Activated CD8-positive, alpha-beta memory T cell treated with anti-CD3 and anti-CD28 coated beads for 1 hour (primary cell): ENCODE results near the gene CTSV.
A peak's percentile ranks its signal among the peaks of the same experiment; 100 is the strongest.
"Not testable (repeated sequence)": the region's sequence is repeated elsewhere in the genome, so short reads cannot be mapped to it uniquely, and the experiment has no call there.

ENCODE experiments used
- DNase-seq, 2 donors: peaks; one replicate each; pipeline ENCODE4 v3.0.0-alpha.2; 2020; ENCODE audit warnings: low read depth in 1 of 2; ENCODE audit errors: extremely low read depth in 1 of 2

The CTSV gene

DNA sequence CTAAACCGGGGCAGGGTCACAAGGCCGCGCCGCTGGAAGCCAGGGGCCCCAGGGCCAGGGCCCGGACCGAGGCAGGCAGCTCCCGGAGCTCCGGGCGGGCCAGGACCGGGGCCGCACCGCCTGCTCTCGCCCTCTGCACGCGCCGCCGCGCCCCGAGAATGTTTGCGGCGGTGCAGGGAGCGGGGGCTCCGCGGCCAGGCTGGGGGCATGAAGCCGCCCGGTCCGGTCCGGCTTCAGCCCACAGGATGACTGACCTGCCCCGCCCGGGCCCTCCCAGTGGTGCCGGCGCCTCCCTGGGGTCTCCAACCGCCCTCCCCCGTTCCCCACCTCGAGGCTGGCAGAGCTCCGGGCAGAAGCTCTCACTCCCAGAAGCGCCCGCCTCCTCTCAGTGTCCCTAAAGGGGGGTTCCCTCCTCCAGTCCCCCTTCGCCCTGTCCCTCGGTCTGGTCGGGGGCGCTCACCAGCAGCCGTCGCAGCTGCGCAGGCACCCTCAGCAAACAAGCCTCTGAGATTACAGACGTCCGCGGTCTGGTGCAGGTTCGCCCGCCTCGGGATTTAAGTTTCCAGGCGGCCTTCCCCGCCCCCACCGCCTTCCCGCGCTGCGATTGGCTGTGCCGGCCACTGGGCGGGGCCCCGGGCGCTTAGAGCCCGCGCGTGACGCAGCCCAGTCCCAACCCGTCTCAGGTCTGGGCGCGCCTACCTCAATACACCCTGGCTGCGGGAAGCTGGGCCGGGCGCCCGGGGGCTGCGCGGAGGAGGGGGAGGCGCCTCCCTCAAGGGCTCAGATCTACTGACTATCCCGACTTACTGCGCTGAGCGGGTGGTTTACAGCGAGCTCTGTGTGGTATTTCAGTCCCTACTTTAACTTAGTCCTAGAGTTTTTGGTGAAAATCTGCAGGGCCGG, at the start of gene CTSV:
Gene CTSV (minus strand): TSS at position 532 of the 903 bp plus-strand sequence. CDS start 1,099 bp downstream, outside the sequence.
- peak; percentile 25 to 51 for DNase-seq

DNA sequence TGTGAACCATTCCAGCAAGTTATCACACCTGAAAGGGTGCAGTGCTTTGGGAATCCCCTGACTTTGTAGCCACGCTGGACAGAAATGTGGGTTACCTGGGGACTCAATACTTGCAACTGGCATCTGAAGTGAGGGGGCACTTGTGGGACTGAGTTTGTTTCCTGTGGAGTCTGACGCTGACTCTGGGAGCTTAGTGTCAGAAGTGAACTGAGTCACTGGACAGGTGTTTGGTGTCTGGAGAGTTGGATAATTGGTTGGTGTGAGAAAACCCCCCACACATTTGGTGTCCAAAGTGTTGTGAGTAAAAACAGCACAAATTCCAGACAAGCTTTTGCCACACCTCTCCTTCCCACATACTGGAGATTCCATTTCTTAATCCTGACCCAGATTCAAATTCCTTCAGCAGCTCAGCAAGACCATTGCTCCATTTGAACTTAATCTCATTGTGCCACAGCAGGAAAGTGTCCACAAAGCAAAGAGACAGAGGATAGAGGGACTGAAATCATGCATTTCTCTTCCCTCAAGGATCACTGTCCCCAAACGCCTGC, 48.8 kb upstream of the CTSV start:
- not testable (repeated sequence) for DNase-seq

DNA sequence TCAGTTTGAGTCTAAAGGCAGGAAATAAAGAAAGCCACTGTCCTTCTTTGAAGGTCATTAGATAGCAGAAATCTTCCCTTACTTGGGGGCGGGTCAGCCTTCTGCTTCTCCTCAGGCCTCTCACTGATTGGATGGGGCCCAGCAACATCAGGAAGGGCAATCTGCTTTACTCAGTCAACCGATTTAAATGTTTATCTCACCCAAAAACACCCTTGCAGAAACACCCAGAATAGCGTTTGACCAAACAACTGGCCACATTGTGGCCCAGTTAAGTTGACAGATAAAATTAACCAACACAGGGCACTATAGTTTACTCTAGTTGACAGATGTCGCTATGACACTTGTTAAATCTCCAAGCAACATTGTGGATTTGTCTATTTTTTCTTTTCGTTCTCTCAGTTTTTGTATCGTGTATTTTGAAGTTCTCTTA, 45.6 kb upstream of the CTSV start:
- DNase-seq = not testable (repeated sequence)

DNA sequence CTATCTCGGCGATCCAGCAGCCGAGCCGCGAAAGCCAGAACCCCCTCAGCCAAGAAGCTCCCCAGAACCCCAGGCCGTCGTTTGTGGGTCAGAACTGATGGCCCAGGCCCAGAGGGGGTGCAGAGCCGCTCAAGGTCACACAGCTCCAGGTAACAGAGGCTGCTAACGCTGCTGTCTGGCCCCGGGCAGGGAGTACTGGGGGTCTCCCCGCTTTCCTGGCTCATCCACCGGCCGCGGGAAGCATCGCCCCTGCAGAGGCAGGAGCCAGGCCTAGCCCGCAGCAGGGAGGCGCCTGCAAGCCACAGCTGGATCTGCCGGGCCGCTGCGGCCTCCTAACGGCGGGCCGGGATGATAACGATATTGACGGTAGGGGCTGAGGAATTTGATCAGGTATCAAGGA, 39.4 kb upstream of the CTSV start:
- DNase-seq = no peak

DNA sequence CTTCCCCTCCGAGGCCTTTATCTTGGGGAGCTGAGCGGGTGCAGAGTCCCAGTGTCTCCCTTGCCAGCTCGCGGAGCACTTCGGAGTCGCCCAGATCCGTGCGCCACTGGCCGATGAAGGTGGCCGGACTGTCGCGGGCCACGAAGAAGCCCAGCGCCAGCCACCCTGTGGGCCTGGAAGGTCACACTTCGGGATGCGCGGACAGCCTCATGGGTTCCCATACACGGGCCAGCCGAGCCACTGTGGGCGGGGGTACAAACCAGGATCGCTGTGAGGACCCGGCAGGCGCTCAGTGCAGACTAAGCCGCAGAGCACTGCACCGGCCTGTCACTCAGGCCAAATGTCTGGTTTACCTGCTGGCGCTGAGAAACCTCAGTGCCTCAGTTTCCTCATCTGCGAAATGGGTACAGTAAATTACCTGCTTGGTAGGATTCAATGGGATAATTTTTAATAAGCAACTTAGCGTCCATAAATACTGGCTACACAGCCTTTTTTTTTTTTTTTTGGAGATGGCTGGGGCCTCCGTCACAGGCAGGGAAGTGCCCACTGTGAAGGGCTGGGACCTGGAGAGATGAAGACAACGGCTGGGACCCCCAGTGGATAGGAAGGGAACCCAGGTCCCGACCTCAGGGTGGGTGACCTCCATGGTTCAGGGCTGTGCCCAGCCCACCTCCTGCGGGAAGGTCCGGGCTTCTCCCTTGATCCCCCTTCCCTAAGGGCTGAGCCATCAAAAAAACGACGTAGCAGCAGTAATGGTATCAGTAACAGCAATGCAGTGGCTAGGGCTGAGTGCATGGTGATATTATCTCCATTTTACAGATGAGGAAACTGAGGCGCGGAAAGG, 38.7 kb upstream of the CTSV start:
- no peak for DNase-seq

DNA sequence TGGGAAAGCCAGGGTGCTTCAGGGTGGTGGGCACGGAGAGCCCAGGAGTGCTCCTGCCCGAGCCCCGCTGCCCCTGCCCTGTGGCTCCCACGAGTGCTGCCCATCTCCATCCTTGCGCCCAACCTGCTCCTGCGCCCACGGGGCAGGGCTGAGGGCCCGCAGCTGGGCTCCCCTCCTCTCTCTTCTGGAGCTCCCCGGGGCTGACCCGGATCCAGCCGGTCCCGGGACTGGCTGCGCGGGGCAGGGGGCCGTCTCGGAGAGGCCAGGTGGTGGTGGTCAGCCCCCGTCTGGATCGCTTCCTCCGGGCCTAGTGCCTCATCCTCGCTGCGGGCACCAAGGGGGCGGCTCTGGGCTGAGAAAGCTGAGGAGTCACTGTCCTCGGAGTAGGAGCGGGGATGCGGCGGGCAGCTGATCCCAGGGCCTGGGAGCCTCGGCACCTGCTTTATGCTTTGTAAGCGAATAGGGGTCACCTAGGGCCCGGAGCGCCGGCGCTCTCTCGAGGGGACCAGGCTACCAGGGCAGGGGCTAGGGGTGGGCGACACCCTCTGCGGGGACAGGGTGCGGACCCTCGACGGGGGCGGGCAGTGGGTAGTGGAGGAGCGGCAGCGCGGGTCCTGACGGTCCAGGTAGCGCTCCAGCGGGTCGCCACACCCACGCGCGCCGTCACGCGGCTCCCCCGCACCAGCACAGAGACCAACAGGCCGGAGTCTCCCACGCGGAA, 37.9 kb upstream of the CTSV start:
- DNase-seq = not testable (repeated sequence)

DNA sequence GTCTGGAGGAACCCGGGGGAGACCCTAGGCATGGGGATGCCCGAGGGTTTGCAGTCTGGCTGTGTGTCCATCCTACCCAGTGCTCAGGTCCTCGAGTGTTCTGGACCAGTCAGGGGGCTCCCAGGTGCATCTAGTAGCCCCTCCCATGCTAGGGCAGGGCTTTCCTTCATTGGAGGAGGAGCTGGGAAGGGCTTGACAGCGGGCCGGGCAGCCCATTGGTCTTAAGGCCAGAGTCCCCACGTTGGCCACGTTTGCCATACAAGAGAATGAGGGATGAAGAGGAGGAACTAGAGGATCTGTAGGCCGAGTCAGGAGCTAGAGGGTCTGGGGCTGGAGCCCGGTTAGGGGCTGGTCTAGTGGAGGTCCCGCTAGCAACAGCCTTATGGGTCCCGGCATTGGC, 37.3 kb upstream of the CTSV start:
- no peak for DNase-seq

DNA sequence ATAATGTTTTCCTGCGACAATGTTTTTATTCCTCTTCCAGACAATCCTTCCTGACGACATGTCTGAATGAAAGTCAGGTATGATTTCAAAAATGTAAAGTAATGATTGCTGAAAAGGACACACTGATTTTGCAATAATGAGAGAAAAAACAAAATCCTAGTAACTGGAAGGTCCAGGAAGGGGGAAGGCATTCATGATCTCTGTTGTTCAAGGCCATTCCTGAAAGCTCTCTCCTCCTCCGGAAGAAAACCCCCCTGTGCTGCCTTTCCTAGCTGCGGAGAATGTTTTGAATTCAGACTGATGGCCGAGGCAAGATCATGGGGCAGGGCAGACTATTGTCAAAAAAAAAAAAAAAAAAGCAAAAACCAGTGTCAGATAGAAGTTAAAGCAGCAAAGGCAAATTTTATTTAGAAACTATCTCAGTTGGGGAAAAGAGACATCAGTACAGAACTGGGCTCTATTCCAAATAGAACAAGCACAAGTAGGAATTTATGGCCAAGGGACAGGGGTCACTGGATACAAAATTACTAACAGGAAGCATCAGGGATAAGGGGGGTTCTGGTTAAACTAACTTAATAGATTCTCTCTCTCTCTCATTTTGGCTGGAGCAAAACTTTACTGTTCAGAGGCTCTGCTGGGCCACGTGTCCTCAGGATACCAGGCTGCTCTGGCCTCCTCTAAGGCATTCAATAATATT, 36.5 kb upstream of the CTSV start:
- no peak for DNase-seq

DNA sequence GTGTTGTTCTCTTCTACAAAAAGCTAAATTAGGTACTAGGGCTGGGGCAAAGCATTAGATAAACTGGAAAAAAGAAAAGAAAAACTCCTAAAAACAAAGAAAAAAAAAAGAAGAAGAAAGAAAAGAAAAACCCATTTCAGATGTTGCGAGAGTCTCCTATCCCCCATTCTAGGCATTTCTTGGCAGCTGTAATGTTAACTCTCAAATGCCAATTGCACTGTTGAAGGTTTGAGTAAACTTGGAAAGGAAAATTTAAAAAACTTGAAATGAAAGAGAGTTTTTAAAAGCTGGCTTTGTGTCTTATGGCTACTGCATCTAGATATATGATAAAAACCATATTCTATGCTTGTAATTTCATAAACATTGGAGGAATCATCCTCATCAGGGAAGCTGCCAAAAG, 34.6 kb upstream of the CTSV start:
- DNase-seq = no peak

DNA sequence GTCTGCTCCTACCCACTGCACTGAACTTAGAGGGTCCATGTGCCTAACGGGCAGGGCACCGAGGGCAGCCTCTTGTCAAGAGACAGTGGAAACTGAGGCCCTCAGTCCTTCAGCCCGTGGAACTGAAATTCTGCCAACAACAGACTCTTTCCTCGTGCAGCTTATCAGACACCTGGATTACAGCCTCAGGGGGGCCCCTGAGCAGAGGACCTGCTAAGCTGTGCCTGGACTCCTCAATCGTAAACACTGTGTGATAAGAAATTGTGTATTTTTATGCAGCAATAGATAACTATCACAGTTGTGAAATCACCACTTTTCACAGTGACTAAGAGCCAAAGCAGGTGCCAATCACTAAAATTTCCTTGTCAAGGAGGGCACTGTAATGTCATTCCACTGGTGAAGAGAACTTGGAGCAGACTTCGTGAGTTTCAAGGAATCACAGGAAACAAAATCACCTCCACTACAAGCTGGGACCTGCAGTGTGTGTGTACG, 33.4 kb upstream of the CTSV start:
- no peak for DNase-seq

DNA sequence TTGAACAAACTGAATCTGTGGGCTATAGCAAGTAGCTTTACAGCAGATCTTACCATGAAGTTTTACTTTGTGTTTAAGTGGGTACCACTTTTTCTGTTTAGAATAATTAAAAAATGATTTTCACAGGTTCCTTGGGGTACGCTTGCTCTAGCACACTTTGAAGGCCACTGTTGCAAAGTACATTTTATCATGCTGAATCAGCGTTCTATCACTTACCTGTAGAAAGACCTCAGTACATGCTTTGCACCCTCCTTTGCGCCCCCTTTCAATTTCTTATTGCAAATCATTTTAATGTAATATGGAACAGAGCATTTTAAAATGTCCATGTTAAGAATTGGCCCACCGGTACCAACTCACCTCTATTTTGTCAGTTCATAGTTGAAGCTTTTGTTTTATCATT, 31.4 kb upstream of the CTSV start:
- DNase-seq = not testable (repeated sequence)

DNA sequence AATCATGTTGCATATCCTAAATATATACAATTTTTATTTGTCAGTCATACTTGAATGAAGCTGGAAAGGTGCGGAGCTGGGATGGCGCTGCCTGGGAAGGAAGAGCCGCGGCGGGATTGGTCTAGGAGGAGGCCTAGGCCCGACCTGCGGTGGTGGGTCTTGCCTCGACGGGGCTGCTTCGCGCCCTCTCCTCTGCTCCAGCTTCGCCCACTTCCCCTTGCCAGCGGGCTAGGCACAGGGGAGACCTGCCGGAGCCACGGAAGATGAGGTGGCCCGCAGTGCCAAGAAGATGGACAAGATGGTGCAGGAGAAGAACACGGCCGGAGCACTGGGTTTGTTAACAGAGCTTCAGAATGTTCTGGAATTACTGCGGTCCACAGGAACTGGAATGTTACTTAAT, 28.5 kb upstream of the CTSV start:
- no peak for DNase-seq

DNA sequence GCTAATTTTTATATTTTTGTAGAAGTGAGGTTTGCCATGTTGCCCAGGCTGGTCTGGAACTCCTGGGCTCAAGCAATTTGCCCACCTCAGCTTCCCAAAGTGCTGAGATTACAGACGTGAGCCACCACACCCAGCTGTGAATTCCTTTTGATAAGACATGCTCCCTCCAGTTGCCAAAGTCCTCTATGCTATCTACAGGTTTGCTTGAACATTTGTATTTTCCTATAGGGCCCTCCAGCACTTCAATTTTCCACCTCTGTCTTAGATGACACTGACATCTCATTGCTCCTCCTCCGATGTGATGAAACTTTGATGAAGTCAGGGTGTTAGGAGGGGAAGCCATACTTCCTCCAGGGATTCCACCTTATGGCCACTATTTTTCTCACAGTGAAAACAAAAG, 25.2 kb upstream of the CTSV start:
- DNase-seq = no peak

DNA sequence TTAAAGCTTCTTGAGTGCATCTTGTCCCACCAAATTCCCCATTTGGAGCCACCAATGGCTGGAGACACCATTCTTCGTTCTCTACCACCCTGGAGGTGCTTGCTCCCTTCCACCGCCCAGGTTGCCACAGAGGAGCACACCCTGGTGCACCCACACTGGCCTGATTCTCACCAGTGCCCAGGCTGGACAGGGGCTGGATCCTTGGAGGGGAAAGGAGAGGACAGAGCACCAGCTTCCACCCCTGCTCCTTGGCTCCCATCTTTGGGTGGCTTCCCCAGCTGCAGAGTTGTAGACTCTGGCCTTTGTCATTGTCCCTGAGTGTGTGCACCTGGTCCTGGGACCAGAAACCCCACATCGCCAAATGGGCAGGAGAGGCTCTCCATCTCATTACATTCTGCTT, 21.9 kb upstream of the CTSV start:
- no peak for DNase-seq

DNA sequence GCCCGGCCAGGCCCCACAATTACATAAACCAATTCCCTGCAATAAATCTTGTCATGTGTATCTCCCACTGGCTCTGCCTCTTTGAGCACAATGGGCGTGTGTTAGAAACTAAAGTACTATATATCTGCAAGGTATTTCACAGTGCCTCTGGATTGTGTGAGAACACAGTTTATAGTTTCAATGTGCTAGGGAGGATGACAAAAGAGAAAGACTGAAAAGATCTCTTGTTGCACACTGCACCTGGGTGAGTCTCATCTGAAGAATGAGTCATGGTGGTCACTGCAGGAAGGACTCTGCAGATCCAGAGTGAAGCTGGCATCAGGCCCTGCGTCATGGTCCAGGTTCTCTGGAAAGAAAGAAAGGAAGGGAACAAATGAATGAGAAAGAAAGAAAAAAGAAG, 20.7 kb upstream of the CTSV start:
- no peak for DNase-seq

DNA sequence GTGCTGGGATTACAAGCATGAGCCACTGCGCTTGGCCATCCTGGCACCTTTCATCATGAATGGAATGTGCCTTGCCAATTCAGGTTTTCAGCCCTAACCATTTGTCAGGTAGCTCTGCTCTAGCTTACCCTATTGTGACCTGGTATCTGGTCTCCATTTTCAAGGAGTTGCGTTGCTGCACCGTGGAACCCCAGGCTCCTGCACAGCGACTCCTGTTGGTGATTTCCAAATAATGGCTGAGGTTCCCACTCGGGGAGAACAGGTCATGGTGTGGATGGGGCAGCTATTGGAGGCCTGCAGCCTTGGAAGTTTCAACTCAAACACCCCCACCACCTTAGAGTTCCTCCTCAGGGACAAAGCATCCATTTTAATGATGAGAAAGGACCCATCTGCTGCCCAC, 18.7 kb upstream of the CTSV start:
- no peak for DNase-seq

DNA sequence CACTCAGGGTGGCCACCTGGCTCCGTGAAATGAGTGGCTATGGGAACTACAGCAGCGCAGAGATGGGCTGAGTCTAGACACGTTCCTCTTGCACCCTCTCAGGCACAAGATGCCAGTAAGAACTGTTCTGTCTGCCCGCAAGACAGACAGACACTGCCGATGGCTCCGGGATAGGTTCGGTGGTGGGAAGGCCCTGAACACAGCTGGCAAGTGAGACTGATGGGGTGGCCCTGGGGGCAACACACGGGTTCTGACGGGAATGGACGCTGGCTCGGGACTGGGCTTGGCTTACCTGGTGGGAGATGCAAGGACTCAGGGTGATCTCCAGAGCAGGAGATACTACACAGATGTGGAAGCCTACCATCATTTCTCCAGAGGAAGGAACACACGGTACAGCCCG, 16.9 kb upstream of the CTSV start:
- DNase-seq = not testable (repeated sequence)

DNA sequence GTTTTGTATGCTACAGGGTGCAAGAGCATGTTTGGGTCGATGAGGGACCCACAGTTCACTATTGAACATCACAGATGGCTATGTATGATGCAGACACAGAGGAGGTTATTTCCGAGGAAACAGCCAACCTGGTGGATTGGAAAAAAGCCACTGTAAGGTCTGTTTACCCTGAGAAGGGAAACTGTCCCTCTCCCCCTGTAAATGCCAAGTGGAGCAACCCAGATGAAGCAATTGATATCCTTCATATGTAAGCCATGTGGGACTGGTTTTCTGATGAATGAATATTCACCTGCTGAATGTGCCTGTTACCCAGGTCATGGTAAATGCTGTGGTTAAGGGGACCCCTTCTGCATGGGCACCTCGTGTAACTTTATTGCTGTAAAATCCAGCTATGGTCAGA, 14.8 kb upstream of the CTSV start:
- DNase-seq = no peak

DNA sequence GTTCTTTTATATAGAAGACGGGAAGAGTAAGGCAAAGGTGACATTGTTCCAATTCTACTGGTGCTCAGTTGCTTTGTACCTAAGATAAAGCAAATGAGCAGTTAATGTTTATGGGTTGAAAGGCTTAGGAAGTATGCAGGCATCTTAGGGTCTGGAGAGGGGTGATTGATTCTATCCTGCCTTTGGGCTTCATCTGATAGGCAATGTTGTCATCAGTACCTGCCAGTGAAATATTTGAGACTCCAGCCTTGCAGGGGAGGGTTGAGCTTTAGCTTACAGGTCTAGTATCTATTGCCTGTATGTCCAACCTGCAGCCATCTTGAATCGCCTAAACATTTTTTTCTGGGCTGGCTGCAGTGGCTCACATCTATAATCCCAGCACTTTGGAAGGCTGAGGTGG, 13.8 kb upstream of the CTSV start:
- no peak for DNase-seq

DNA sequence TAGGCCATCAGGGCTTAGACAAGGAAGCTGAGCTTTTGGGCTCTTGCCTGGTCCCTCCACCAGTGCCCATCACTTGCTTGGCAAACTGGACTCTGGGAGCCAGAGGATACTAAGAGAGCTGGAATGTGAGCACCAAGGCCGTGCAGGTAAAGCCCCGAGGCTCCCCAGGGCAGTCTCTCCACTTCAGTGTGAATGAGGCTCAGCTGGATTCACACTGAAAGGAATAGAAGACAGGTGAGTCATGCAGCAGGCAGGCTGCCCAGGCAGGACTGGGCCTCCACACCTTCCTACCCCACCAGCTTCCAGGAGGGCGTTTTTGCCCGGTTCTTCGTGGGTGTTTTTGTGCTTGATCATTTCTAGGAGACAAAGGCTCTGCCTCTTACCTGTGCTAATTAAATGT, 7.3 kb upstream of the CTSV start:
- DNase-seq = no peak
